Measurements from ENCODE around the gene ARHGDIA.

DNA sequence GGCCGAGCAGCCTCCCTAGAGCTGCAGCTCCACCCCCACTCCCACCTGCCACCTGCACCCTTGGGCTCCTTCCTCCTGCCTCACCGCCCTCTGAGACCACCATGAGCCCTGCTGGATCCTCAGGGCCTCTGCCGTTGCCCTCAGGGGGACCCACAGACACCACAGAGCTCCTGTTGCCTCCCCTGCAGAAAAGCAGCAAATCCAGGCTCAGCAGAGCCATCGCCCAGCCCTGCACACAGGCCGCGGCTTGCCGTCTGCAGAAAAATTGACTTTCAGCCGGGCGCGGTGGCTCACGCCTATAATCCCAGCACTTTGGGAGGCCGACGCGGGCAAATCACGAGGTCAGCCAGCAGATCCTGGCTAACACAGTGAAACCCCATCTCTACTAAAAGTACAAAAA is 29.3 kb downstream of the ARHGDIA start:
- TF ChIP-seq POLR2A (IDR thresholded peaks at IDR 0.05), result no peak
- TF ChIP-seq, protein P1, sequence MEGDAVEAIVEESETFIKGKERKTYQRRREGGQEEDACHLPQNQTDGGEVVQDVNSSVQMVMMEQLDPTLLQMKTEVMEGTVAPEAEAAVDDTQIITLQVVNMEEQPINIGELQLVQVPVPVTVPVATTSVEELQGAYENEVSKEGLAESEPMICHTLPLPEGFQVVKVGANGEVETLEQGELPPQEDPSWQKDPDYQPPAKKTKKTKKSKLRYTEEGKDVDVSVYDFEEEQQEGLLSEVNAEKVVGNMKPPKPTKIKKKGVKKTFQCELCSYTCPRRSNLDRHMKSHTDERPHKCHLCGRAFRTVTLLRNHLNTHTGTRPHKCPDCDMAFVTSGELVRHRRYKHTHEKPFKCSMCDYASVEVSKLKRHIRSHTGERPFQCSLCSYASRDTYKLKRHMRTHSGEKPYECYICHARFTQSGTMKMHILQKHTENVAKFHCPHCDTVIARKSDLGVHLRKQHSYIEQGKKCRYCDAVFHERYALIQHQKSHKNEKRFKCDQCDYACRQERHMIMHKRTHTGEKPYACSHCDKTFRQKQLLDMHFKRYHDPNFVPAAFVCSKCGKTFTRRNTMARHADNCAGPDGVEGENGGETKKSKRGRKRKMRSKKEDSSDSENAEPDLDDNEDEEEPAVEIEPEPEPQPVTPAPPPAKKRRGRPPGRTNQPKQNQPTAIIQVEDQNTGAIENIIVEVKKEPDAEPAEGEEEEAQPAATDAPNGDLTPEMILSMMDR (IDR thresholded peaks at IDR 0.05), result no peak

Data from Peyer's patch (tissue), 4 donors.